Esophagus (tissue), 2 donors: Measurements from ENCODE around the gene SH3RF2. TPM values are rescaled to one million over a fixed set of nuclear protein-coding genes. Genes with fewer than 3 reads are reported as not detected.
A peak's percentile ranks its signal among the peaks of the same experiment; 100 is the strongest.

ENCODE experiments used
- H3K27ac ChIP-seq, 2 donors: one replicate each; pipeline ENCODE4 v1.5.1; 2013; ENCODE audit warnings: low read depth in 2 of 2, mild to moderate bottlenecking in 2 of 2, inconsistent platforms in 1 of 2, low read length in 1 of 2, moderate library complexity in 1 of 2
- H3K27me3 ChIP-seq, 2 donors: one replicate each; pipeline ENCODE4 v1.6.1; 2013; ENCODE audit warnings: low read length in 2 of 2, control low read depth in 1 of 2, mild to moderate bottlenecking in 1 of 2; ENCODE audit not compliant: insufficient read depth in 2 of 2, control insufficient read depth in 1 of 2
- H3K36me3 ChIP-seq, 2 donors: one replicate each; pipeline ENCODE4 v1.6.1; 2013; ENCODE audit warnings: low read length in 1 of 2; ENCODE audit not compliant: control insufficient read depth in 2 of 2, insufficient read depth in 2 of 2
- H3K4me1 ChIP-seq, 2 donors: one replicate each; pipeline ENCODE4 v1.6.1; 2013; ENCODE audit warnings: low read length in 1 of 2; ENCODE audit not compliant: control insufficient read depth in 2 of 2, insufficient read depth in 2 of 2
- H3K4me3 ChIP-seq, 2 donors: one replicate each; pipeline ENCODE4 v1.5.1; 2013; ENCODE audit warnings: low read length in 2 of 2, mild to moderate bottlenecking in 2 of 2, low read depth in 1 of 2, moderate library complexity in 1 of 2
- H3K9me3 ChIP-seq, 2 donors: one replicate each; pipeline ENCODE4 v1.6.1; 2013; ENCODE audit warnings: mild to moderate bottlenecking in 2 of 2, low read depth in 1 of 2, low read length in 1 of 2, moderate library complexity in 1 of 2; ENCODE audit not compliant: control insufficient read depth in 2 of 2, insufficient read depth in 1 of 2
- WGBS, 2 donors: extraction: QIAGEN DNeasy Blood & Tissue Kit; methylation state at CpG; one replicate each; pipeline ENCODE4 v1.1.7; 2013; 5-methylcytosine and 5-hydroxymethylcytosine counted together
- polyA plus RNA-seq, 2 donors: library from polyadenylated mRNA; stranded (reverse); fragments of 200-250 nt; gene quantifications; one replicate each; pipeline ENCODE4 v1.2.3, GENCODE V29; 2013
- donor health status: healthy with polysubstance abuse.
- donor health status: Bipolar disorder and iron deficiency.

The SH3RF2 gene
- polyA plus RNA-seq, 2 donors: 24.9 to 43.2 TPM

DNA sequence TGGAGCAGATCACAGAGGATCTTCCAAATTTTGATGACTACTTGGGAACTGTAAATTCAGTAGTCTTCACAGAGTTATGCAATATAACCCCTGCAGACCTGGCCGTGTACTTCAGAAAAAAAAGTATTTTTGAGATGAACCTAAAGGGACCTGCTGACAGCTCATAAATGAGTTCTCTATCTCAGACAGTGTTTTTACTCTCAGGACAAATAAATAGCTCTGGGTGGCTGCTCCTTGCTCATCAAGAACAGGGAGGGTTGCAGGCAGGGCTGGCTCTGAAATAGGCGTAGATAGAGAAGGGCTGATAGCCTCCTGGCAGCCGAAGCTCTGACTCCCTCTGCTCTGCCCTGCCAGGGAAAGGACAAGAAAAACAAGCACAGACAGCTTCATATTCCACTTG is 104.1 kb downstream of the SH3RF2 start:
- Histone ChIP-seq H3K27ac (peak overlapping the region; percentile 84 to 89), H3K4me1 (peaks cover 2 to 14% of the 10 kb centered on the region in 2 donors), H3K4me3 (no peak overlapping the region), H3K36me3 (peaks cover 0 to 3% of the 10 kb centered on the region in 2 donors), H3K9me3 (no peaks in the 10 kb centered on the region), H3K27me3 (no peaks in the 10 kb centered on the region)
- WGBS, 2 donors: 38 to 41% methylated on average over 3 of the region's 3 CpGs

DNA sequence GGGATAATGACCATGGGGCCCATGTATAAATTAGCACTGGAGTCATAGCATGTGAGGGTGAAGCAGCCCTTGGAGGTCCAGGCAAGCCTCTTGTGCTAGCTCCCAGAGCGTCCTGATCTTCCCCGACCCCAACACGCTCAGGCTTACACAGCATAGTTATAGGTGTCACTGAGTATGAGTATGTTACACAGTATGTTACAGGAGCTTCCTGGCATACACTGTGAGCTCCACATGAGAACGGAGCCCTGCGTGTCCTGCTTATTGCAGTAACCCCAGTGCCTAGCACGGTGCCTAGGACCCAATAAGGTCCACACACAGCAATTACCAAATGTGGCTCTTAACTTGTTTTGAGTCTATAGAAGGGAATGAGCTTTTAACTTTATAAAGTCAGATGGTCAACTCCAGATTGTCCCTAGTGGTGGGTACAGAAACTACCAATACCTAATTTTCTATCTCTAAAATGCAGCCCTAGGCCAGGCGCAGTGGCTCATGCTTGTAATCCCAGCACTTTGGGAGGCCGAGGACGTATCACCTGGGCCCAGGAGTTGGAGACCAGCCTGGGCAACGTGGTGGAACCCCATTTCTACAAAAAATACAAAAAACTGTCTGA is 104.9 kb downstream of the SH3RF2 start:
- Histone ChIP-seq H3K27me3 (no peaks in the 10 kb centered on the region), H3K27ac (peak overlapping the region; percentile 82 to 84), H3K4me3 (no peak overlapping the region), H3K4me1 (peaks cover 2 to 14% of the 10 kb centered on the region in 2 donors), H3K36me3 (peaks cover 0 to 3% of the 10 kb centered on the region in 2 donors), H3K9me3 (no peaks in the 10 kb centered on the region)
- WGBS, 2 donors: 81 to 87% methylated on average over 10 of the region's 10 CpGs

DNA sequence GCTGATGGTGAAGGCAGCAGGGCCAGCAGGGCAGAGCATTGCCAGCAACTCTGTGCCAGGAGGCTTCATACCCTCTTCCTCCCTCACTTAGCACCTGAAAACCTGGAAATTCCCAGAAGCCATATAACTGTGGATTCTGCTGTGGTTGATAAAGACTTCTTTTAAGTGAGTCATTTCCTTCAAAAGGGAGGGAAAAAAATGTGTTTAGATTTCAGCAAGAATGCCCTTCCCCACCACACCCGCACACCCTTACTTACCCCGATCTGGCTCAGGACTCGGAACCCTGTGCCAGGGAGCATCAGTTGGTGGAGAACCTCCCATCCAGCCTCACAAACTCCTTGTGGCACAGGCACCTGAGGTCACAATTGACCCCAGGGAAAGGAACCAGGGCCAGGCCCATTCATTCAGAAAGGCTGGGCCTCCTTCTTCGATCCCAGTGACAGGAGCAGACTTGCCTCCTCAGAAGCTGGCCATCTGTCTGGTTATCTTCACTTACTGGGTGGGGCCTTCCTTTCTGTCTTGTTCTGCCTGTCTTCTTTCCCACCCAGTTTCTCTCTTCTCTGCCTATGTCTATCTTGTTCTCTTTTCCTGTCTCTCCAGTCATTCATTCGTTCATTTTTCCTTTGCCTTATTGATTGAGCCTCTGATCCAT is 106.4 kb downstream of the SH3RF2 start:
- Histone ChIP-seq H3K4me1 (peaks cover 2 to 19% of the 10 kb centered on the region in 2 donors), H3K27ac (peak overlapping the region; percentile 85 to 92), H3K9me3 (no peaks in the 10 kb centered on the region), H3K36me3 (peaks cover 2 to 3% of the 10 kb centered on the region in 2 donors), H3K27me3 (no peaks in the 10 kb centered on the region), H3K4me3 (no peak overlapping the region)
- 41 to 50% methylated on average over 5 of the region's 5 CpGs for WGBS, 2 donors

DNA sequence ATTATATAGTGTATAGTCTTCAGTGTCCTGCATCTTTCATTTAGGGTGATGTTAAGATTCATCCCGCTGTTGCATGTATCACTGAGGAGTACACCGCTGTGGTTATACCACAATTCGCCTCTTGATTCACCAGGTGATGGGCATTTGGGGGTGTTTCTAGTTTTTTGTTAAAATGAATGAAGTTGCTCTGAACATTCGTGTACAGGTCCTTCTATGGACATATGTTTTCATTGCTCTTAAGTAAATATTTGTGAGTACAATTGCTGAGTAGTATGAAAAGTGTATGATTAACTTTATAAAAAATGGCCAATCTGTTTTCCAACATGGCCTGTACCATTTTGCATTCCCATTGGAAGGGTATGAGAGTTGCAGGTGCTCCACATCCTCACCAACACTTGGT is 107.3 kb downstream of the SH3RF2 start:
- Histone ChIP-seq H3K36me3 (peaks cover 2 to 4% of the 10 kb centered on the region in 2 donors), H3K27me3 (no peaks in the 10 kb centered on the region), H3K9me3 (no peaks in the 10 kb centered on the region), H3K27ac (no peak overlapping the region), H3K4me3 (no peak overlapping the region), H3K4me1 (peaks cover 2 to 19% of the 10 kb centered on the region in 2 donors)
- 89 to 96% methylated on average over 4 of the region's 4 CpGs for WGBS, 2 donors

DNA sequence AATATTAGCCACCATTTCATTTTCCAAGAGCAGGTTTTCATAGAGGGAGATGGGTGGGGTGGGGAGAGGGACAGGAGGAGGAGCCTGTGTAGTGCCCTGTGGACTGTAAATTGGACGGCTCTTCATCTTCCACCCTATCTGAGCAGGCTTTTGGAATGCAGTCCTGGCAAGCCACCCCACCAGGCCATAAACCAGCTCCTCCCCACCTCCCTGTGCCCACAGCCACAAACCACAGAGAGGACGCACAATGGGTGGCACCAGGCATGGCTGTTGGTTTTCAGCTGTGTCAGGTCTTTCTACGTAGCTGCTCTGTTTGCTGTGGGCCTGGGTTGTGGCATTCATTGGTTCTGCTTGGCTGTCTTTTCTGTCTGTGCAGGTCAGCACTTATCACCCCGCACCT is 111.0 kb downstream of the SH3RF2 start:
- peaks cover 3 to 7% of the 10 kb centered on the region in 2 donors for H3K36me3 ChIP-seq
- WGBS, 2 donors: 59 to 66% methylated on average over 4 of the region's 4 CpGs
- peaks cover 0 to 11% of the 10 kb centered on the region in 2 donors for H3K4me1 ChIP-seq
- H3K27me3 ChIP-seq: no peaks in the 10 kb centered on the region
- H3K27ac ChIP-seq: peak overlapping the region; percentile 12 to 40
- no peak overlapping the region for H3K4me3 ChIP-seq
- H3K9me3 ChIP-seq: no peaks in the 10 kb centered on the region

DNA sequence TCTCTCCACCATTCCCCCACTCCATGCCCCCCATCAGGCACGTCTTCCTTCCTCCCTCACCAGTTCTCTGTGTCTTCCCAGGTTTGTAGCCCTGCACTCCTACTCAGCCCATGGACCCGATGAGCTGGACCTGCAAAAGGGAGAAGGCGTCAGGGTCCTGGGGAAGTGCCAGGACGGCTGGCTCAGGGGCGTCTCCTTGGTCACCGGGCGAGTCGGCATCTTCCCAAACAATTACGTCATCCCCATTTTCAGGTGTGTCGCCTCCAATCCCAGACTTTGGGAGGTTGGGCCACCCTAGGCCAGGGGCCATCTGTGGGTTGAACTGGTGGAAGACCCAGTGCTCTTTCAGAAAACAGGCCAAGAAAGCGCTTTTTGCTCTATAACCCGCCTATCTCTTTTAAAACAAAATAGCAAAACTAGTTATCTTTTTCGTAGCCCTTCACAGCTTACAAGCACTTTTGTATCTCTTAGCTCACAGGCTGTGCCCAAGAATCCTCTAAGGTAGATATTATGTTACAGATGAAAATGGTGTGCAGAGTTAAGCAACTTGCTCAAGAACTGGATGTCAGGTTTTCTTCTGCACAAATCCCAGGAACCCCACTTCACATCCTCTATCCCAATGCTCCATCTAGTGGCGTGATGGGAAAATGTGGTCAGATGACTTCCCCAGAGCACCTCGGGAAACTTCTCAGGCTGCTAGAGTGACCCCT is 112.8 kb downstream of the SH3RF2 start:
- peaks cover 3 to 7% of the 10 kb centered on the region in 2 donors for H3K36me3 ChIP-seq
- peaks cover 0 to 5% of the 10 kb centered on the region in 2 donors for H3K4me1 ChIP-seq
- no peaks in the 10 kb centered on the region for H3K9me3 ChIP-seq
- peak overlapping the region in 1 of 2 donors; percentile 40 for H3K27ac ChIP-seq
- no peaks in the 10 kb centered on the region for H3K27me3 ChIP-seq
- no peak overlapping the region for H3K4me3 ChIP-seq
- WGBS, 2 donors: 61 to 62% methylated on average over 15 of the region's 15 CpGs

DNA sequence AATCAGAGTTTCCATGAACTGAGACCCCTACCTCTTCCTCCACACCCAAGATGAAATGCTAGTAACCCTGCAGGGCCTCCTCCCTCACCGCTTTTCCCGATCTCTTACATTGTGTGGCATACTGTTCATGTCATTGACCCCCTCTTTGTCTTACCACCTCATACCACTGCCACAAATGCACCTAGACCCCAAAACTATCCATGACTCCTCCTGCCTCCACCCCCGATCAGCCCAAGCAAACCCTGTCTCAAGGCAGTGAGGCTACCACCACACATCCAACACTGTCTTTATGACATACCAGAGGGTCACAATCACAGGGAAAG is 113.3 kb downstream of the SH3RF2 start:
- Histone ChIP-seq H3K27me3 (no peaks in the 10 kb centered on the region), H3K4me1 (peaks cover 0 to 5% of the 10 kb centered on the region in 2 donors), H3K27ac (no peak overlapping the region), H3K36me3 (peaks cover 3 to 7% of the 10 kb centered on the region in 2 donors), H3K9me3 (no peaks in the 10 kb centered on the region), H3K4me3 (no peak overlapping the region)
- 72 to 82% methylated on average over 3 of the region's 3 CpGs for WGBS, 2 donors

DNA sequence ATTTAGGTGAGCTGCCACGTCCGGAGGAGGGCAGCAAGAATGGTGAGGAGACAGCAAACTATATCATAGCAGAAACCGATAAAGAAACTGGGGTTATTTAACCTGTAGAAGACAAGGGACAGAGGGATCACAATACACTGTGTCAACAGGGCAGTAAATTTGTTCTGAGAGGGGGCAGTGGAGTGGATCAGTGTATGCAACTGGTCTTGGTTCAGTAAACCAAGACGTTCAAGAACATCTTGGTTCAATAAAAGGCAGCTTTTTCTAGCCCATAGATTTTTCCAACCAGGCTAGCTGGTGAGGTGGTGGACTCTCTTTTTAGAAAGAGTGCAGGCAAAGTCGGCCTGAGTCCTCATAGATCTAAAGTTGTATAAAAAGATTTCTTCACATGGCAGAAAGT is 113.7 kb downstream of the SH3RF2 start:
- Histone ChIP-seq H3K9me3 (no peaks in the 10 kb centered on the region), H3K4me1 (peaks cover 0 to 5% of the 10 kb centered on the region in 2 donors), H3K27ac (no peak overlapping the region), H3K4me3 (no peak overlapping the region), H3K36me3 (peaks cover 3 to 7% of the 10 kb centered on the region in 2 donors), H3K27me3 (no peaks in the 10 kb centered on the region)
- WGBS, 2 donors: 85 to 87% methylated on average over 5 of the region's 5 CpGs

DNA sequence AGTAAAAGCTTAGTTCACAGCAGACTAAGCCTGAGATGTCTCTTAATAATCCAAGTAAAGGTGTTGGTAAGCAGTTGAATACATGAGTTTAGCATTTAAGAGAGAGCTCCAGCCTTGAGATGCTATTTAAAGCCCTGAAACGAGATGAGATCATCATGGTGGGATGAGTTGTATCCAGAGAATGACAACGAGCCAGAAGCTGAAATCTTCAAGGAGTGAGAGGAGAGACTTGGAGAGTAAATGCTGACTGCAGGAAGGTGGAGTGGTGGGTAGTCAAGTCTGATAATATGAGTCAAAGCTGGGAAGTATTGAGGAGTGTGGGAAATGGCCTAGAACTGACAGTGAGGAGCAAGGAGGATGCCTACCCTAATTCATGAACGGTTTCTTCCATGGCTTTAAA is 115.3 kb downstream of the SH3RF2 start:
- peaks cover 0 to 5% of the 10 kb centered on the region in 2 donors for H3K4me1 ChIP-seq
- H3K27me3 ChIP-seq: no peaks in the 10 kb centered on the region
- WGBS, 2 donors: 71 to 78% methylated on average over 3 of the region's 3 CpGs
- peaks cover 3 to 11% of the 10 kb centered on the region in 2 donors for H3K36me3 ChIP-seq
- H3K27ac ChIP-seq: no peak overlapping the region
- H3K4me3 ChIP-seq: no peak overlapping the region
- no peaks in the 10 kb centered on the region for H3K9me3 ChIP-seq
